HG03139 (cell line): ENCODE data around the gene ANXA4.

Experiments
- ATAC-seq: cut with Tn5 transposase; IDR thresholded peaks from one replicate; pipeline ENCODE4 v1.9.1; 2021; ENCODE audit not compliant: unreplicated experiment

ANXA4 gene

GRCh38 chr2:69776886-69777785 lies 35.2 kb downstream of the ANXA4 start:
- ATAC-seq, result no peak

- ATAC-seq, result no peak
Measured at GRCh38 chr2:69777786-69778105, 35.8 kb downstream of the ANXA4 start.

GRCh38 chr2:69779258-69780001 lies 37.5 kb downstream of the ANXA4 start:
- no peak for ATAC-seq

GRCh38 chr2:69780921-69781320 lies 39.0 kb downstream of the ANXA4 start:
- peak; percentile 4 for ATAC-seq

- ATAC-seq, result peak; percentile 45
Measured at GRCh38 chr2:69781321-69782248, 39.7 kb downstream of the ANXA4 start.

GRCh38 chr2:69784228-69784627 lies 42.3 kb downstream of the ANXA4 start:
- no peak for ATAC-seq

- no peak for ATAC-seq
Measured at GRCh38 chr2:69785358-69785757, 43.4 kb downstream of the ANXA4 start.

- no peak for ATAC-seq
Measured at GRCh38 chr2:69786052-69786560, 44.2 kb downstream of the ANXA4 start.

- no peak for ATAC-seq
Measured at GRCh38 chr2:69789175-69789721, 47.3 kb downstream of the ANXA4 start.

- ATAC-seq, result no peak
Measured at GRCh38 chr2:69789772-69790600, 48.1 kb downstream of the ANXA4 start.

- ATAC-seq, result no peak
Measured at GRCh38 chr2:69790601-69790959, 48.6 kb downstream of the ANXA4 start.

- ATAC-seq, result no peak
Measured at GRCh38 chr2:69791045-69791444, 49.1 kb downstream of the ANXA4 start.

- ATAC-seq, result no peak
Measured at GRCh38 chr2:69796174-69796573, 54.2 kb downstream of the ANXA4 start.

GRCh38 chr2:69797235-69797634 lies 55.3 kb downstream of the ANXA4 start:
- no peak for ATAC-seq

GRCh38 chr2:69797836-69798289 lies 55.9 kb downstream of the ANXA4 start:
- no peak for ATAC-seq

- no peak for ATAC-seq
Measured at GRCh38 chr2:69798290-69798908, 56.5 kb downstream of the ANXA4 start.

- ATAC-seq, result no peak
Measured at GRCh38 chr2:69798909-69799526, 57.1 kb downstream of the ANXA4 start.

- no peak for ATAC-seq
Measured at GRCh38 chr2:69801745-69802290, 59.9 kb downstream of the ANXA4 start.
